Activated CD4-positive, alpha-beta T cell treated with anti-CD3 and anti-CD28 coated beads for 48 hours (primary cell): Measurements from ENCODE around the gene CD19.
"Not testable (repeated sequence)": the region's sequence is repeated elsewhere in the genome, so short reads cannot be mapped to it uniquely, and the experiment has no call there.

Experiments used
- DNase-seq: peaks from one replicate; pipeline ENCODE4 v3.0.0-alpha.2; 2020

CD19 gene

GRCh38 chr16:28937222-28937876 lies 5.6 kb downstream of the CD19 start:
- DNase-seq, result no peak

GRCh38 chr16:28938721-28939120 lies 7.0 kb downstream of the CD19 start:
- DNase-seq, result no peak

DNA sequence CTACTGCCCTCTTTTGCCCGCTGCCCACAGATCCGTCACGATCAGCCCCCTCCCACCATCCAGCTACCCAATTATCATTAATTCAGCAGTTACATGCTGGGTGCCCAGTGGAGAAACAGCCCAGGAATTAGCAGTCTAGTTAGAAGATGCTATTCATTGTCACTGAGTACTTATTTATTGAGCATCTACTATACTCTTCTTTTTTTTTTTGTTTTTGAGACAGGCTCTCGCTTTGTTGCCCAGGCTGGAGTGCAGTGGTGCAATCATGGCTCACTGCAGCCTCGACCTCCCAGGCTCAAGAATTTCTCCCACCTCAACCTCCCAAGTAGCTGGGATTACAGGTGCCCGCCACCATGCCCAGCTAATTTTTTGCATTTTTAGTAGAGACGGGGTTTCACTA lies 8.1 kb downstream of the CD19 start:
- DNase-seq, result not testable (repeated sequence)

DNA sequence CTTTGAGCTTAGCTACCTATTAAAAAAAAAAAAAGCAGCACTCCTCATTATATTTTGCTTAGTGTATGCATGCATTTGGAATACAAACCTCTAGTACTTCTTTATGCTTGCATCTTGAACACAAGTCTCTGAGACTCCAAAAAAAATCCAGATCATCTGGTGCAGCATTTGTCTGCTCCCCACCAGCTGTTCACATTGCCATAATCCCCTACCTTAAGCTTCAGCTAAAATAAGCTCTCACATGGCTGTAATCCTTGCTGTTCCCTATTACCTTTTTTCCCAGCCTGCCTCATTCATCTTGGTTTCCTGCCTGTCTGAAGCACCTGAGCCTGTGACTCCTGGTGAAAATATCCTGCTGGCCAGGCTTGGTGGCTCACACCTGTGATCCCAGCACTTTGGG lies 11.5 kb downstream of the CD19 start:
- DNase-seq, result no peak

DNA sequence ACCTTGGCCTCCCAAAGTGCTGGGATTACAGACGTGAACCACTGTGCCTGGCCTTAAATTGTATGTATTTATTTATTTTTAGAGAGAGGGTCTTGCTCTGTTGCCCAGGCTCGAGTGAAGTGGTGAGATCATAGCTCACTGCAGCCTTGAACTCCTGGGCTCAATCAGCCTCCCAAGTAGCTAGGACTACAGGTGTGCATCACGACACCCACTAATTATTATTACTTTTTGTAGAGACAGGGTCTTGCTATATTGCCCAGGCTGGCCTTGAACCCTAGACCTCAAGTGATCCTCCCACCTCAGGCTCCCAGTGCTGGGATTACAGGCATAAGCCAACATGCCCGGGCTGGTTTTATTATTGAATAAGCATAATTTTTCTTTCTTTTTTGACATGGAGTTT lies 14.9 kb downstream of the CD19 start:
- no peak for DNase-seq

- DNase-seq, result peak; percentile 100
Observed at GRCh38 chr16:28950648-28951409, 19.1 kb downstream of the CD19 start, which contains the start of gene NFATC2IP. TSS of gene NFATC2IP (plus strand) at chr16:28950937. CDS start at chr16:28951012, 75 bp downstream.

- peak; percentile 54 for DNase-seq
Observed at GRCh38 chr16:28951410-28951943, 19.7 kb downstream of the CD19 start.

GRCh38 chr16:28958216-28958615 lies 26.4 kb downstream of the CD19 start:
- DNase-seq, result no peak

DNA sequence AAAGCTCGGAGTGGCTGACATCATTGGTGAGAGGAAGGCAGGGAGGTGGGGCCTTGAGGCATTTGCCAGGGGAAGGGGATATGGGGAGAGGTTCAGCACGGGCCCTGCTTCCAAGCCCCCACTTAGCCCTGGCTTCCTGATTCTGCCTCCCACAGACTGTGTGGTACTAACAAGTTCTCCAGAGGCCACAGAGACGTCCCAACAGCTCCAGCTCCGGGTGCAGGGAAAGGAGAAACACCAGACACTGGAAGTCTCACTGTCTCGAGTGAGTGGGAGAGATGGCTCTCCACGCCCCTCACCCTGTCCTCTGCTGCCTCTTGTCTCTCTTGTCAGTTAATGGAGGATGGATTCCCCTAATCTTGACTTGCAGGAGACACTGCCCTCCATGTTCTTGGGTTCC lies 27.1 kb downstream of the CD19 start:
- DNase-seq, result no peak

DNA sequence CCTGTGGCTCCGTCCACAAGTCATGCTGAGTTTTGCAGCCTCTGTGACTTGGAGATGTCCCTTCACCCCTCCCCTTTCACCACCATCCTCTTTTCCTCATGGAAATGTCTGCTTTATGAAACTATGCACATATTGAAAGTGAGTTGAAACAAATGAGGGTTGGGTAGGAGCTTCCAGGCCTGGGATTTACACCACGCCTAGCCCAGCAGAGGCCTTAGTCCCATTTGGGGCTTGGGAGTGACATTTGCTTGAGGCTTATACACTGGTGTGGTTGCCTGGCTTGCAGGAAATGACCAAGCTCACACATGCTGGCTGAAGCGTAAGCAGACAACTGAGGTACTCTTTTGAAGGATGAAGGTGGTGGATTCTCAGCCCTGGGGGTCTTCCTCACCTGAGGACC lies 32.3 kb downstream of the CD19 start:
- DNase-seq, result no peak

- no peak for DNase-seq
Observed at GRCh38 chr16:28964496-28964895, 32.7 kb downstream of the CD19 start.

GRCh38 chr16:28967156-28967555 lies 35.4 kb downstream of the CD19 start:
- no peak for DNase-seq

- DNase-seq, result not testable (repeated sequence)
Observed at GRCh38 chr16:28969696-28970095, 37.9 kb downstream of the CD19 start.

DNA sequence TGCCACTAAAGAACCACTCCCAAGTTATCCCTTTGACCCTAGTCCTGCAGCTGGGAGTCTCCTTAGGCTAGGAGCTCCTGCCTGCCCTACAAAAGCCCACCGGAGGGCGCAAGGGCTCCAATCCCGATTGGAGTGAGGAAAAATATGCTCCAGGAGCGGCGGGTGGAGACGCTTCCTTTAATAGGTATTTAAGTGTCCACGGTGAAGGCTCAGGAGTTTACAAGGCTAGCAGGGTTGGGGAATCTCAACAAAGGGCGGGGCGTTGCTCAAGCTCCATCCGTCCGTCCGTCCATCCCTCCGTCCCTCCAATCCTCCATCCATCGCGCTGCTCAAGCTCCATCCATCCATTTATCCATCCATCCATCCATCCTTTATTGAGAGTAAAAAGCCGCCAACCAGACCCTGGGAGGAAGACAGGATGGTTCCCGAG lies 42.3 kb downstream of the CD19 start:
- DNase-seq, result peak; percentile 46

DNA sequence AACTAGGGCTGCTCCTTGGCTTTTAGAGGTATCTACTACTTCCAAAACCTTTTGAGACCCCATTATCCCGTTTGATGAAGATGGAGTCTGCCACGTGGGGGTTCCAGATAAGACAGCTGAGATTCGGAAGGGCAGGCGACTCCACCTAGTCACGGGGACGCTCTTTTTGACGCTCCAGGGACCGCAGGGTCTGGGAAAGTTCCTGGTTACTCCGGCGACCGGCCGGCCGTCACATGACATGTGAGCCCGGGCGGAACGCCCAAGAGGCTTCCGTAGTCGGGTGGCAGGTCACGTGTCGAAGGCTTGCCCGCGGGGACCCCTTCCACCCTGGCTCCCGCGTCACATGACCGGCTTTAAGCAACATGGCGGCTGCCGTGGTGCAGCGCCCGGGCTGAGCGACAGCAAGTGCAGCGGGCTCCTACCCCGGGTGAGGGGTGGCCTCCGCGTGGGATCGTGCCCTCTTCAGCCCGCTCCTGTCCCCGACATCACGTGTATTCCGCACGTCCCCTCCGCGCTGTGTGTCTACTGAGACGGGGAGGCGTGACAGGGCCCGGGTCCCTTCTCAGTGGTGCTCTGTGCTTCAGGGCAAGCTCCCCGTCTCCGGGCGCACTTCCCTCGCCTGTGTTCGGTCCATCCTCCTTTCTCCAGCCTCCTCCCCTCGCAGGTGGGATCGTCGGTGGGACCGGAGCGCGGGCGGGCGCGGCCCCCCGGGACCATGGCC lies 42.8 kb downstream of the CD19 start, which contains the start of gene SPNS1:
Gene SPNS1, plus strand, starts transcription at position 342 of the 721 bp plus-strand sequence. Its CDS starts 374 bp downstream, at position 716.
- peak; percentile 97 for DNase-seq

DNA sequence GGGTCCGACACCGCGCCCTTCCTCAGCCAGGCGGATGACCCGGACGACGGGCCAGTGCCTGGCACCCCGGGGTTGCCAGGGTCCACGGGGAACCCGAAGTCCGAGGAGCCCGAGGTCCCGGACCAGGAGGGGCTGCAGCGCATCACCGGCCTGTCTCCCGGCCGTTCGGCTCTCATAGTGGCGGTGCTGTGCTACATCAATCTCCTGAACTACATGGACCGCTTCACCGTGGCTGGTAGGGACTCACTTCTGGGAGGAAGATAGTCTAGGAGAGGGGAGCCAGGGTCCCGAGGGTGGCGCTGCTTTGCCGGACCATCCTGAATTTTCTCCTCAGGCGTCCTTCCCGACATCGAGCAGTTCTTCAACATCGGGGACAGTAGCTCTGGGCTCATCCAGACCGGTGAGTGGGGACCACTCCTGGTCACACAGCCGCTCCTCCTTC lies 43.4 kb downstream of the CD19 start:
- no peak for DNase-seq

DNA sequence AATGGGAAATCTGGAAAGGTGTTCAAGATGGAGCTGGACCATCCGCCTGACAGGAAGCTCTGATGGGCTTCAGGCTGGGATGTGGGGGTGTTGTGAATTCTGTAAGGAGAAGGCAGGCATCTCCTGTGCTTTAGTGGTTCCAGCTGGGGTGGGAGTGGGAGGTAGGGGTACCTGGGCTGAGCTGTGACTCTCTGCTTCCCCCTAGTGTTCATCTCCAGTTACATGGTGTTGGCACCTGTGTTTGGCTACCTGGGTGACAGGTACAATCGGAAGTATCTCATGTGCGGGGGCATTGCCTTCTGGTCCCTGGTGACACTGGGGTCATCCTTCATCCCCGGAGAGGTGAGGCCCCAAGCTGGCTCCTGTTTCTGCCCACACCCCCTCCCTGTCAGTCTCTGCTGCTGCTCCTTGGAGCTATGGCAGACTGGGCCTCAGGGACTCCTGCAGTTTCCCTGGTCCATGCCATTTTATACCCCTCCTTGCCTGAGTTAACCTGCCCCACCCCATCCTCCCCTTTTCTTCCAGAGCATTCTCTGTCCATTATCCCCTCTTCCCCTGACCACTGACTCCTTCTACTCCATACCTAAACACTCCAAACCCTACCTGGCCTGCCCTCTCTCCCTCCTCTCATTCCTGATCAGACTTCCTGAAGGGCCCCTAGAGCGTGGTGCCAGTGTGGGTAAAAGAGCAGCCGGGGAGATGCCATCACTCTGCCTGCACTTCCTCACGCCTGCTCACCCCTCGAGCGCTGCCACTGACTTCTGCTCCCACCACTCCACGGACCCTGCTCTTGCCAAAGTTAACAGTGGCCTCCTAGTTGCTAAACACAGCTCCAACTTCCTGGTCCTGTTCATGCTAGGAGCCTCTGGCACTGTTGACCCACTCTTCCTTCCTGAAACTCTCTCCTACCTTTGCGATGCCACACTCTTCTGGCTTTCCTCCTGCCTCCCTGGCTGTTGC lies 46.2 kb downstream of the CD19 start:
- DNase-seq, result no peak

DNA sequence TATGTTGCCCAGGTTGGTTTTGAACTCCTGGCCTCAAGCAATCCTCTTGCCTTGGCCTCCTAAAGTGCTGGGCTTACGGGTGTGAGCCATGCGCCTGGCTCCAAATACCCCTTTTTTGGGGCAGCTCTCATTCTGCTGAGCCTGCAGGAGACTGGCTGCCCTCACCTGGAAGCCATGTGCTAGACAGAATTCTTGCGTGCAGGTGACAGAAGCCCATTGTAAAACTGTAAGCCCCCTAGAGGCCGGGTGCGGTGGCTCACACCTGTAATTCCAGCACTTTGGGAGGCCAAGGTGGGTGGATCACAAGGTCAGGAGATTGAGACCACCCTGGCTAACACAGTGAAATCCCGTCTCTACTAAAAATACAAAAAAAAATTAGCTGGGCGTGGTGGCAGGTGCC lies 48.6 kb downstream of the CD19 start:
- not testable (repeated sequence) for DNase-seq

- DNase-seq, result no peak
Observed at GRCh38 chr16:28980929-28981328, 49.2 kb downstream of the CD19 start.

DNA sequence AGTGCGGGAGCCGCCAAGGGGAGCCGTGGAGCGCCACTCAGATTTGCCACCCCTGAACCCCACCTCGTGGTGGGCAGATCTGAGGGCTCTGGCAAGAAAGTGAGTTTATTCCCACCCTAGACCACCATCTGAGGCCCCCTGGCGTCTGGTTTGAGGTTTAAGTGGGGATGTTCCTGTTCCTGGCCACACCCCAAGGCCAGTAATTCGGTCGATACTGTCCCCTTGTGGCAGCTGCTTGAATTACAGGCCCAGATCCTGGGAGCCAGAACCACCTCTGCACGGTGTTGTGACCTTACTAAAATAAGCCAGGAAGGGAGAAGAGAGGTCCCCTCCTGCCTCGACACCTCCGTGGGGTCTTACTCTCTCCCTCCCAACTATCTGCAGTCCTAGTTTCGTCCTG lies 49.7 kb downstream of the CD19 start:
- peak; percentile 79 for DNase-seq

DNA sequence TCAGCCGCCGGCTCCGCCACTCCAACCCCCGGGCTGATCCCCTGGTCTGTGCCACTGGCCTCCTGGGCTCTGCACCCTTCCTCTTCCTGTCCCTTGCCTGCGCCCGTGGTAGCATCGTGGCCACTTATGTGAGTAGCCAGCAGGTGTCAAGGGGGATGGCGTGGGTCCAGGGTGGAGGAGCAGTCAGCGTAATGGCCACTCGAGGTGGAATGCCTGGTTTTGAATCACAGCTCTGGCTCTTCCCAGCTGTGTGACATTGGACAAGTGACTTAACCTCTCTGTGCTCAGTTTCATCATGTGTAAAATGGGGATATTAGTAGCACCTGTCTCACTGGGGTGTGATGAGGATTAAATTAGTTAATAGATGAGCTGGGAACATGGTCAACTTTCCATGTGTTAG lies 50.6 kb downstream of the CD19 start:
- DNase-seq, result no peak

DNA sequence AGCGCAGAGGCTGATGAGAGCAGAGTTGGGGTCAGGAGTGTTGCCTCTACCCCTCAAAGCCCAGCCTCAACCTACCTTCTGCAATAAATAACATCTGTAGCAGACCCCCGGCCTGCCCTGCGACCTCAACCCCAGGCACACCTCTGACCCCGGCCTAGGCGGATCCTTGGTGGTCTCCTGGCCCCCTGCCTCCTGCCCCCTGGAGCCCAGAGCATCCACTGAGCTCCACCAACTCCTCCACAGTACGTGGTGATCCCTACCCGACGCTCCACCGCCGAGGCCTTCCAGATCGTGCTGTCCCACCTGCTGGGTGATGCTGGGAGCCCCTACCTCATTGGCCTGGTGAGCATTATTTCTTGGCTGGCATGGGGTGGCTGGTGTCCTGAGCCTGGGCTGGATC lies 51.2 kb downstream of the CD19 start:
- DNase-seq, result no peak
